HG03175 (cell line): ENCODE measurements around the gene NPVF.

ENCODE experiments used
- ATAC-seq: cut with Tn5 transposase; IDR thresholded peaks from one replicate; pipeline ENCODE4 v1.9.1; 2021; ENCODE audit warnings: mild to moderate bottlenecking, moderate library complexity; ENCODE audit not compliant: unreplicated experiment

The NPVF gene, protein sequence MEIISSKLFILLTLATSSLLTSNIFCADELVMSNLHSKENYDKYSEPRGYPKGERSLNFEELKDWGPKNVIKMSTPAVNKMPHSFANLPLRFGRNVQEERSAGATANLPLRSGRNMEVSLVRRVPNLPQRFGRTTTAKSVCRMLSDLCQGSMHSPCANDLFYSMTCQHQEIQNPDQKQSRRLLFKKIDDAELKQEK

DNA sequence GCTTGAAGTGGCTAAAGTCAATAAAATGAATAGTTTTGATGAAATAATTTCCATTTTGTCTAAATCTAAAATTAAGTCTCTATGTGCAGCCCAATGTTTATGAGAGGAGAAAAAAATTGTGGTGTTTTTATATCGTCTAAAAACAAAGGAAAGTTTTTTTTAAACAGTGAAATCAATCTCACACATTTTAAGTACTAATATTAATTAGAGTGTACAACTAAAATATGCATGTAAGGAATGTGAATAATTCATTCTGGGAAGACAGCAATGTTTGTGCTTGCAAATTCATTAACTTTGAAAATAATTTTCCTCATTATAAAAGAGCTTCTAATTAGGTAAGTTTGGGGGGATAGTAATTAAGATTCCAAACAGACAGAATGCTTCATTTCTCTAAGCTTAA lies at the start of gene NPVF:
Gene NPVF, minus strand, starts transcription at position 101 of the 400 bp plus-strand sequence. Its CDS starts 47 bp downstream, at position 54.
- no peak for ATAC-seq

DNA sequence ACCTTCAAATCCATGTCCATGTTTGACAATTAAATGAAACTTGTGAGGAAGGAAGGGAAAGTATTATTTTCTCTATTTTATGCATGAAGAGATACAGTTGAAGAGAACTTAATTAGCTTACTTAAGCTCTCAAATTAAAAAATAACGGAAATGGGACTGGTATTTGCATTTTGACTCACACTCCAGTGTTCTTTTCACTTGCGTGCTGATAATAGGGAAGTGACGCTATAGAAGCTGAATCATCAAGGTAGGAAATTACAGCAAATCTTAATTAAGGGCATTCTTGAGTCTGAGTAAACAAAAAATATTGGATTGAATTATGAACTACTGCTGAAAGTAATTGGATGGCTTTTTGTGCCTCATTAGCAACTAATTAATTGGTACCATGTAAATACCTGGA lies 44.0 kb upstream of the NPVF start:
- ATAC-seq = no peak

DNA sequence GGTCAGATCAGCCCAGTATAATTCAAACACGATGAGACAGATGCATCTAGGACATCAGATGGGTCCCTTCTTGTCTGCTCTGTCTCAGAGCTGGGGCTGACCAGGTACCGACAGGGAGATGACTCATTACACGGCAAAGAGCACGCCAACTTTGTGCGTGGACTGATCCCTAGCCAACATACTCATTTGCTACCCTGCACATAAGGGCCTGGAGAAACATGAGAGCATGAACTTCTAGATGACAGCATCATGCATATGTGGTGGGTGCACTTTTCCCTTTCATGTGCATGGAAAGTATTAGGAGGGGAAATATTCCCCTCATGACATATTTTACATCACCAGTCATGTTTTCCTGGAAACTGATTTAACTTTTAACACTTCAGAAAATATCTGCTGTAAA lies 35.1 kb upstream of the NPVF start:
- ATAC-seq = no peak

DNA sequence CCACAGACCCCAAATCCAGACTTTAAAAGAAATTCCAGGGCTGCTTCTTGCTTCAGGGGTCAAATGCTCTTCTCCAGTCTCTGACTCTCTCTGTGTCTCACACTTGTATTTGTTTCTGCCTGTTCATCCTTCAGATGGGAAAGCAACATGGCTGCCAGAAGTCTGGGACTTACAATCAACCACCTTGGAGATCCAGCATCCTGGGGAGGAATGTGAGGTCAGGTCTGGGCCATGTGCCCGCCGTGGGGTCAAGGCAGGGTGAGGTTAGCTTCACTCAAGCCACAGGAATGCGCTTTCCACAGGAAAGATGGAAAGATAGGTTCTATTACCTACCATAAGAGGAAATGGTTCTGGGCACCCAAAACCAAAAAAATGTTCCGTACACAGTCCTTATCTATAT lies 34.3 kb upstream of the NPVF start:
- no peak for ATAC-seq

DNA sequence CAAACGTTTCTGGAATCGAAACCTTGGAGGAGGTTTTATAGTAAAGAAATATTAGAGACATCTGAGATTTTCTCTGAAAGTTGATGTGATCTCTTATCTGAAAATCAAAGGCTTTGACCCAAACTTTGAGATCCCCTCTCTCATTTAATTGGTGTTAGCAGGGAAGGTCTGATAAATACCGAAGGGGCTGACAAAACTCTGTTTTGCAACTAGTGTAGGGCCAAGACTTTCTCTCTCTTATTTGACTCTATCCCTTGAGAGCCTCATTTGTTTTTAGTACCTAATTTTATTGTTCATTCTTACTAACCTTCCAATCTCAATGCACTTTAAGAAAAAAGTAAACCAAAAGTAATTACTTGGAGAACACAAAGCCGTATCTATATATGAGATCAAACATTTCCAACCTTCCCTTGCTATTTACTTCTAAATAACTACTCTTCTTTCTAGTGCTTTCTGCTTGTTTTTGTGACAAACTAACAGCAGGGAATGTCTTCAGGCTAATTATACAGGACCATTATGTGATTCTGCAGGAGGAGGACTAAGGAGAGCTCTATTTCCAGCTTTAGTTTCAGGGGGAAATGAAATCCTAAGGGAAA lies 33.4 kb upstream of the NPVF start:
- ATAC-seq = no peak

DNA sequence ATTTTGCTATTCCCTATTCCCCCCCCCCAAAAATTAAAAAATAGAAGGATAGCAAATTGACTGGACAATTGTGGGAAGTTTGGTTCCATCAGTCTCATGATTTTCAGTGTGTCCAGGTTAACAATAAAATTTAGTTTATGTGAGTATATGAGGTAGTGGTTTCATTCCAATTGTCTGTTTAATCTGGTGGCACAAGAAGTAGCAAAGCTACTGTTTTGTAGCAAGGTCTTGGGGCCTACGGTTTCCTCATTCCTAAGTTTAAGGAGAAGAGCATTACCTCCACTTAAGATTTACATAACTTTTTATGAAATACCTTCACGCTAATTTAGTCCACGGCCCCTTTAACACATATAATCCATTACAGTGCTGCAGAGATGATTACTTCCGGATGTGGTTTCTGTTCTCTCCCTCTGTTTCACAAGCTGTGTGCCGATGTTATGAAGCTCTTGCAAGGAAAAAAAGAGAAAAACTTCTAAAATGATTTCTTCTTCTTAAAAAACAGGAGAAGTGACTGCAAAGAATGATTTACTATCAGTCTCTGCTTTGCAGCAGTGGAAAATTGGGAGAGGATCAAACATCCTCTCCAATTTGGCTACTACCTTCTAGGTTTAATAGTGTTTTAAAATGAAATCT lies 32.7 kb upstream of the NPVF start:
- peak; percentile 52 for ATAC-seq

DNA sequence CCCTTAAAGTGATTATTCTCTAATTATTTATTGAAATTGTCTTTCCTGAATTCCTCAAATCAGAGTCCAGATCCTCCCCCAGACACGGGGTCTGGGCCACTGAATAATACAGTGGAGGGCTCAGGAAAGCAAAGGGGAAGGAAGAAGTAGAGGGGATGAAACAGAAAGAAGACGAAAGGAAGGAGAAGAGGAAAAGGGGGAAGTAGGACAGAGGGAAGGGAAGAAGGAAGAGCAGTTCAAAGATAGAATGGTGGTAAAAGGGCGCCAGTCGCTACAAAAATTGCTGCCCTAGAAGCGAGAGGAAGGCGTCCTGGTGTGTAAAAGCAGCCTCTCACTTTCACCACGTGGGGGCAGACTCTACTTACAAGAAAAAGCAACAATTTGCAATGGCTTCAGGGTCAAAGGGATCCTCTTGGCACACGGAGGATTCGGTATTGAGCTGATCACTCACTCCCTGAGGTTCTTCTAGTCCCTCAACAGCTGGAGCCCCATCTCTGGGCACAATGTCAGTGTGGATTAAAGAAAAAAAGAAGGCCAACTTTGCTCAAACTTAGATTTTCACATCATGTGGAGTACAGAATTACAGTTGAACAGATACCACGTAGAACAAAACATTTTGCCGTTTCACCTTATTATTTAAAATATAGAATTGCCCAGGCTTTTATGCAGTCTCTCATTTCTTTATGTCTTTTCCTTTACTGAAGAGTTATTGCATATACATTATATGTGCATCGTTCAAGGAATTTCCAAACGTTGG lies 31.4 kb upstream of the NPVF start:
- ATAC-seq = peak; percentile 80

DNA sequence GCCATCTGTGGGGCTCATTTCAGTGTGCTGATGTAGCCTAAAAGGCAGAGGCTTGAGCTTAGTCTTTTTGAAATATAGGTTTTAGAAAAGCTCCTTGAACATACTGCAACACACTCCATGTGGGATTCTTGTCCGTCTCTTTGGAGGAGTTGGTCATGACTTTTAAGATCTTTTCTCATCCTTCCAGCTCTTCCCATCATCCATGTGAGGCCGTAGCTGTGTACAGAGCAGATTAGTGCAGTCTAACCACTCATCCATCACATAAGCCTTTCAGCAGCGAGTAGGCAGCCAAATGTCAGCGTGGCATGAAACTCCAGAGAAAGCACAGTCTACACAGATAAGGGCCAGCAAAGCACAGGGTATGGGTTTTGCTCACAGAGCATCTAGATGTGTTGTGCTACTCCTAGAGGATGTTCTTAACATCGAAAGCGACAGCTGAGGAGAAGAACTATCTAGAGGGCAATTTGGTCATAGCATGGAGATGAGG lies 28.1 kb upstream of the NPVF start:
- ATAC-seq = no peak

DNA sequence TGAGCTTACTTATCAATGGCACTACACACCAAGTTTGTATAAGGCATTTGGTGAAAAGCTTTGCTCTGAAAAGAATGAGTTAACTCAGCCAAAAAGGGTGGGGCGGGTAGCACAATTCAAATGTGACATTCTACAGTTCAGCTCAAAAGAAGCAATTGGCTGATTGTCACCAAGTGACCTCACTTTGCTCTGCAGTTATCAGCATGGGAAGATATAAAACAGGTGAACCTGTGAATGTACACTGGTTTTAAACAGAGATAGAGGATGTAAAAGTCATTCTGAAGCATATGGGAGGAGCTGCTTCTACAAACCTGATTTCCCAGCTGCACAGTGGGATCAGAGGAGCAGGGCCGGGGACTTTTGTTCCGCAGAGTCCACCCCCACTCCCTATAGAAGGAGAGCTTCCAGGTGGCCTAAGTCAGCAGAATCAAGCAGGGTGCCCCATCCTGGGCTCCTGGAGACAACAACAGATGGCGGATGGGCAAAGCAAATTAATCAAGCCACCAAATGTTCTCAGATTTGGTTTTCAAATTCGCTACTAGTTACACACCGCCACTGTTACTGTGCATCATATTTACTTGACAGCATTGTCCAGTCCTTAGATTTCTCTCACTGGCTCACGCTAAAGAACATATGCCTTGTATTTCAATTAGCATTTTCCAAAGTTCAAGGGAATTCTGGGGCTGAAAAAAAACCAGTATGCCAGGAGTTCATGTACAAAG lies 27.5 kb upstream of the NPVF start:
- no peak for ATAC-seq

DNA sequence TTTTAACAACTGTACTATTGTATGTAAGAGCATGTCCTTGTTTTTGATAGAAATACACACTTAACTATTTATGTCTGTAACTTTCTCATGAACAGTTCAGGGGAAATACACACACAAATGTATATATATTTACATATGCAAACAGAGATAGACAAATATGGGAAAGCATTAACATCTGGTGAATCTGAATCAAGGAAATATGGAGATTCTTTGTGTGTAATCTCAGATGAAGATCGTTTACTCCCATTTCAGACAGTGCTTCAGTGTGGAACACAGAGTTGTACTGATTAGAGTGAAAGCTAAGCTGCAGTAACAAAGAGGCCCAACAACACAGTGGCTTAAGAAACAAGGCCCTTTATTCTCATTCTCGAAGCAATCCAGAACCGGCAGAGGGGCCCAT lies 26.3 kb upstream of the NPVF start:
- ATAC-seq = no peak

DNA sequence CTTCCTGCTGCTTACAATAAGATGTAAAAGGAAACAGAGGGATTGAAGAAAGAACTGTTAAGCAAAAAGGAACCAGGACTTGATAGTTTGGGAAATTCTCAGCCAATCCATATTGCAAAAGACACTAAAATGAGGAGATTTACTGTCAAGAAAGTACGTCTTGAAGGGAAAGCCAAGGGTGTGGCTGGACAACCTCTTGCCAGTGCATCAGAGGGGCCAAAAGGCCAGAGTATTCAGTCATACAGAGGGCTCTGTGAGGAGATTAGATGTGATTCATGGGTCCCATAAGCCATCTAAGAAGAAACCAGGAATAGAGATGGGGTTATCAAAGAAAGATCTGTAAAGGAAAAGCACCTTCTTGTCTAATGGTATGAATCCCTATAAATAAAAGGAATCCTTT lies 25.4 kb upstream of the NPVF start:
- ATAC-seq = no peak

DNA sequence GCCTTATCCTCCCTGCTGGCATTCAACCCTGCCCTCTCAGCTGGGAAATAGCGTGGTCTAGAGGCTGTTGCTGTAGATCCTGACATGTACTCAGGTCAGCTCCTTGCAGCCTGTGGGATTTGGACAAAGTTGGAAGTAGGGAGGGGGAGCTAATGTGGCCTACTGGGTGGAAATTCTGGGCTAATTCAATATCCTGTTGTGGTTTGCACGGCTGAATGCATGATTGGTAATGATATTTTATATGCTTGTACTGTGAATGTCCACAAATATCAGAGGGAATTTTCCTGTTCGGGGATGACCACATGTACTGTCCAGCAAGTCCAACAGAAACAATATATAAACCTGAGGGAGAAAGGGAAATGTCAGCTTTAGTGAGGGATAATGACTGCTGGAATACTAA lies 22.1 kb upstream of the NPVF start:
- ATAC-seq = no peak

DNA sequence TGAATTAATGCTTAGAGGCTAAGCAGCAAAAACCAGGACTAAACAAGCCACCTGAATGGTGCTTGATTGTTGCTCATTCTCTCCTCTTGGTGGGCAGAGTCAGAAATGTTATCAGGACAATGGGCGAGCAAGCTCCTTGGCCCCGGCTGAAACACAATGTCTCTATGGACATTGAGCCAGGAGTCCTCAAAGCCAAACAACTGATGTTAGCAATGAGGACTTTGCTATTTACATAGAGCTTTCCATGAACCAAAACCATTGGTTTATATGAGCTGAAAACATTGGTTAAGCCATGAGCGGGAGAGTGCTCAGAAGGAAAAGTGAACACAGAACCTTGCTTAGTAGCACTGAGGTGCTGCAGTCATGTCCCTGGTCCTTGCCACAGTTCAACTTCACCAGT lies 21.5 kb upstream of the NPVF start:
- no peak for ATAC-seq

DNA sequence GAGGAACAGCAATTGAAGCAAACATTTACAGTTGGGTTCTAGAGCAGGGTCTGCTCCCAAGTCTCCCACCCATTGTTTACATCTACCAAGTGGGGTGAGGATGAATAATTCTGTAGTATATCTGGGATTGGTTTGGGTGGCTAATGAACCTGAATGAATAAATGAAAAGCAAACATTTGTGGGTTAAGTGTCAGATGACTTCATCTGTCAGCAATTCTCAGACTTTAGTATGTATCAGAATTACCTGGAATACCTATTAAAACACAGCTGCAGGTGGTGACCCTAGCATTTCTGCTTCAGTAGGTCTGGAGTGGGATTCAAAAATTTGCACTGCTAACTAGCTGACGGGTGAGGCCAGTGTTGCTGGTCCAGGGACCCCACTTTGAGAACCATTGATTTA lies 18.0 kb upstream of the NPVF start:
- no peak for ATAC-seq

DNA sequence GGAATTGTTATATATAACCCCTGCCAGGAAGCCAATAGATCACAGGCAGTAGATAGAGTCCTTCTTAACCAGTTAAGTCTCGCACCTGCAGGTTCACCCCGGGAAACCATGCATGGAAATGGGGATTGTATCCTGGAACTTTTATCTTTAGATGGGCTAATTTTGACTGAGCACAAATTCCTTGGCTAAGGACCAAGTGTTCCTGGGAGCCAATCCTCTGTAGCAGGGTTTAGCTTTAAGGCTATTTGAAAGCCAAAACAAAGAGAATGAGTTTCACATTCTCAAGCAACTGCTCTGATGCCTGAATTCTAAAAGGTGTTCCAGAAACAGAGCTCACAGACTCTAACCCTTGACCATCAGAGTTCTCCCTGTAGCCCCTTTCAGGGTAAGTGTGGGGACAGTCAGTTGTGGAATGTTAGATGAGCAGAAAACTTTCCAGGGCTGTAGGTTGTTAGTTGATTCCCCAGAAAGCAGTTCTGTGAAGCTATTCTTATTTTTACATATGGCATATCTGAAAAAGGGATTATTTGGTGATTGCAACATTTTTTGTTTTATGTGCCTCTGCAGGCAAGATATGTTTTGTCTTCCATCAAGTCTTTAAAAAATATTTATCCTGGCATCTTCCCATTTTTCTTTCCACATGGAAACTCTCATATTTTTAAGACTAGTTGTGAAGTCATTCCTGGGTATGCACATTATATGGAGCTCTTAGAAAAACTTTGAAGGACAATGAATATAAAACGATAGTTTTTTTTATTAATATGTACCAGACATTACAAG lies 16.2 kb upstream of the NPVF start:
- no peak for ATAC-seq

DNA sequence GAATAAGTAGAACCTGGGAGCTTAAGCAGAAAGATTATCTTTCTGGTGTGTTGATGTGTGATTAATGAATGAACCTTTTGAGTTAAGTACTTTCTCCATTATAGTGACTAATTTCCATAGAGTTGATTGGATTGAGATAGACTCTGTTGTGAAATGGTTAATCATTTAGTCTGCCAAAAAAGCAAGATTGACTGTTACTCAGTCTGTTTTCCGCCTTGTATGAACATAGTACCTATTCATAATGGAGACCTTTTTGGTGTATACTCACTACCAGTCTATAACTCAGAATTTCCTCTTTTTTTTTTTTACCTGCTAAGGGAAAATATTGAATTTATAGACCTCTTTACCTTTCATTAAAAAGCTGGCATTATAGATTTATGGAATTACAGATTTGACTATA lies 14.4 kb upstream of the NPVF start:
- ATAC-seq = no peak

DNA sequence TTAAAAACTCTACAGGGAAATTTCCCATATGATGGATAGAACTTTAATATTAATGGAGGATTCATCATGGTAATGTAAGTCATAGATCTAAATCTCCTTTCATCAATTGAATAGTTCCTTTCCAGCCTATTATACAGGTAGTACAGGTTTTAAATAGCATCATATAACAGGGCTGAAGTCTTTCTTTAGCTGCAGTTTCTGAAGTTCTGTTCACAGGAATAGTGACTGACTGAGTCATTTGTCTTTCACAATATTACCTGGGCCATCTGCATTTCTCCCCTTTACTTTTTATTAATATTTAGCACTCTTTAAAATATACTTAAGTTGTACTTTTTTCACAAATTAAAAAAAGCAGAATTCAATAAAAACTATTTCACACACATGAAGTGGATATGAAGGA lies 12.6 kb upstream of the NPVF start:
- ATAC-seq = no peak

DNA sequence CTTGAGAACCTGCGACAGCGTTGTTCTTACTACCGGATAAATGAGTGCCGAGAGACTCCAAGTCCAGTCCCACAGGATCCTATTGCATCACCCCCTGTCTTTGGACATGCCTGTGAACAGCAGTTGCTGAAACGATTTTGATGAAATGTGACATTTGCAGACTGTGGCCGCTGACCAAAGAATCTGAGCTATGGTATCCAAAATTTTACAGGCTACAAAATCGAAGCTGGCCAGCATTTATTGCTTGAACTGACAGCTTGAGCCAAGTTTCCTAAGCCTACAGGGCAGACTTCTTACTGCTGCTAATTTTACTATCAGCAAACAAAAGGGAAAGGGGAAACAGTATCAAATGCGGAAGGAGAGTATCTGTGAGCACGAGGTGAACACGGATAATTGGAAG lies 12.1 kb upstream of the NPVF start:
- ATAC-seq = no peak

DNA sequence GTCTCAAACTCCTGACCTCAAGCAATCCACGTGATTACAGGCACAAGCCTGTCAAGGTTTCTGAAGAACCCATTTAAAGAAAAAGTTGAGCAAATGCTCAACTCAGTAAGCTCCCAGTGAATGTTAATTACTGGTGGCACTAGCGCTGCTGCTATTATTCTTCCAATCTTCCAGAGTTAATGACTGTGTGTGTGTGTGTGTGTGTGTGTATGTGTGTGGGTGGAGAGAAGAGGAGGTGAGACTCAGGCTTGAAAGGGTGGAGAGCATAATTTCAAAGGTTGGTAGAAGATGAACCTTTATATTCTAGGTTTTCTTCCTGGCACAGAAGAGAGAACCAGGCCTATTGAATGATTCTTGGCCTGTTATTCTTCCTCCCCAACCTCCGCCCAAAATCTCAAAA lies 11.6 kb upstream of the NPVF start:
- ATAC-seq = no peak

DNA sequence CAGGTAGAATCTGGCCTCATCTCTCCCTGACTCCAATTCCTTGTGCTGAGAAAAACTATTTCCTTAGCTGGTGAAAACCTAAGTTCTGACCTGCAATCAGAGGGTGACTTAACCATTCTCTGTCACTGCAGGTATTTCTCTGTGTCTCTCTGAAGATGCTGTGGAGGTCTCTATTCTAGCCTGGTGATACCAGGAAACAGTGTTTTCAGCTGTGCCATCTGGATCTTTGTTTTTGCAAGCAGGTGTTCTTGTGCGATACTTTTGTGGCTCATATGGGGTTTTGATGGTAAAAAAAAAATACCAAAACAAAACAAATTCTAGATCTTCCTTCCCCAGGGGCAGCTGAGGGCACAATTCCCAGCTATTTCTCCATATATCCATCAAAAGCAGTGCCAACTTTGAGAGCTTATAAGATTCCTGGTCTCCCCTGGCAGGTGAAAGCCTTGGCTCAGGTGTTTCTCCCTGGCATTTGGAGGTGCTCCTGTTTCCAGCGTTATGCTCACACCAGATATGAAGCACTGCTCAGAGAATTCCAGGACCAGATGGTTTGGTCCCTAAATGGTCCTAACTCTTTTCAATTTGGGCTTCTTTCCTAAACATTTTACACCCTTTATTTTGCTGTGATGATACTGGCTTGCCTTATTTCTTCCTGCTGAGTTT lies 9.9 kb upstream of the NPVF start:
- ATAC-seq = no peak
